NCI-H748 treated with DMSO at 0.1 percent for 48 hours (cell line): ENCODE results near the gene RAPGEF1.
"Not testable (repeated sequence)": the region's sequence is repeated elsewhere in the genome, so short reads cannot be mapped to it uniquely, and the experiment has no call there.

Experiments used
- DNase-seq: peaks from one replicate; lab custom pipeline; 2025; lab: John Stamatoyannopoulos, UW

The RAPGEF1 gene

GRCh38 chr9:131727795-131728545, 11.9 kb downstream of the RAPGEF1 start:
- no peak for DNase-seq

GRCh38 chr9:131727184-131727759, 12.6 kb downstream of the RAPGEF1 start:
- DNase-seq, result no peak

GRCh38 chr9:131724683-131725082, 15.2 kb downstream of the RAPGEF1 start:
- DNase-seq, result no peak

DNA sequence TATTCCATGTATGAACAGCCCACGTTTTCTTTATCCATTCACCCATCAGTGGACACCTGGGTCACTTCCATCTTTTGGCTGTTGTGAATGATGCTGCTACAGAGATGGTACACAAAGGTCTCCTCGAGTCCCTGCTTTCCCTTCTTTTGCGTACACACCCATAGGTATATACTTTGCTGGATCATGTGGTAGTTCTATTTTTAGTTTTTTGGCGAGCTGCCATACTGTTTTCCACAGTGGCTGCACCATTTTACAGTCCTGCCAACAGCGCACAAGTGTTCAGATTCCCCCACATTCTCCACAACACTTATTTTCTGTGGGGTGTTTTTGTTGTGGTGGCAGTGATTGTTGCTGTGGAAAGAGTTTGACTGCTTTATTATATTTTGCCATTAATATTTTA, 16.2 kb downstream of the RAPGEF1 start:
- no peak for DNase-seq

DNA sequence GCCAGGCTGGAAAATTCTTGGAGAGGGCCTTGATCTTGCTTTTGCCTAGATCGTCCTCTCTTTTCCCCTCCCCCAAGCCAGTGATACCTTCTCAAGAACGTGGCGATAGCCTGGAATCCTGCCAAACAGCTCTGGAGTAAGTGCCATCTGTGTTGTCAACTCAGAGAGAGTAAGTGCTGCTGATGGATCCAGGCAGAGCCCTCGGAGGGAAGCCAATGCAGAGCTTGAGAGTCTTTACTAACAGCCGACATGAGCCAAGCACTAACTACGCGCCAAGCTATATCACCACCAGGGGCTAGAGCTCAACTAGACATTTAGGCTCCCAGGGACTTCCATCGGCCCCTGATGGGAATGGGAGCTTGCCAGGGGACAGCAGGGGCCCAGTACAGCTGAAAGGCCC, 17.6 kb downstream of the RAPGEF1 start:
- no peak for DNase-seq

DNA sequence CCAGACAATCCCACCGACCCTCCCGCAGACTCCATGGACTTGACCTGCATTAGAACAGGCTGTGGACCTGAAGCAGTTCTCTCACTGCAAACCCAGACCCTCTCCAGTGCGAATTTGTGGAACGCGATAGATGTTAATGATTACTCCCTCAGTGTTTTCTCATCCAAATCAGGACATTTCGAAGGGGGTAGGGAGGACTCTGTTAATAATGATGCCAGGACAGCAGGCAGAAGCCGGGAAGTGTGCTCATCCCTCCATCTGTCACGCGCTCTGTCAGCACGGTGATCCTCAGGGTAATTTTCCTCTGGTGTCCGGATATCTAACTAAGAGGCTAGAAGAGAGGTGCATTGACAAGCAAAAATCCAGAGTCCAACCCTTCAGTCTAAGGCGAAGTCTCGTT, 18.8 kb downstream of the RAPGEF1 start:
- no peak for DNase-seq

DNA sequence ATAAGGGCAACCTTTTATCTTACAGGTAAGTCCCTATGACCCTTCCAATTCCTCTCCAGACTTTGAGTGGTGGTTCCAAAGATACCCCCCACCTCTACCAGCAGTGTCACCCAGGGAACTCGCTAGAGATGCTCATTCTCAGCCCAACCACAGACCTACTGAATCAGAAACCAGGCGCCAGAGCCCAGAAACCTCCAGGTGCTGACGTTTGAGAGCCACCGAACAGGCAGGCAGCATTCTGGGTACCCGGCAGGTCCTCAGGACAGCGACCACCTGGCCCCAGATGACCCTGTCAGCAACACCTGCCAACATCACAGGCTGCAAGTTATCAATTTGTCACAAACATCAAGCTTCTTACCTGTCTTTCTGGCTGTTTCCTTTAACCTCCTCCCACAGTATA, 19.5 kb downstream of the RAPGEF1 start:
- no peak for DNase-seq

- no peak for DNase-seq
Measured at GRCh38 chr9:131719262-131719908, 20.5 kb downstream of the RAPGEF1 start.

DNA sequence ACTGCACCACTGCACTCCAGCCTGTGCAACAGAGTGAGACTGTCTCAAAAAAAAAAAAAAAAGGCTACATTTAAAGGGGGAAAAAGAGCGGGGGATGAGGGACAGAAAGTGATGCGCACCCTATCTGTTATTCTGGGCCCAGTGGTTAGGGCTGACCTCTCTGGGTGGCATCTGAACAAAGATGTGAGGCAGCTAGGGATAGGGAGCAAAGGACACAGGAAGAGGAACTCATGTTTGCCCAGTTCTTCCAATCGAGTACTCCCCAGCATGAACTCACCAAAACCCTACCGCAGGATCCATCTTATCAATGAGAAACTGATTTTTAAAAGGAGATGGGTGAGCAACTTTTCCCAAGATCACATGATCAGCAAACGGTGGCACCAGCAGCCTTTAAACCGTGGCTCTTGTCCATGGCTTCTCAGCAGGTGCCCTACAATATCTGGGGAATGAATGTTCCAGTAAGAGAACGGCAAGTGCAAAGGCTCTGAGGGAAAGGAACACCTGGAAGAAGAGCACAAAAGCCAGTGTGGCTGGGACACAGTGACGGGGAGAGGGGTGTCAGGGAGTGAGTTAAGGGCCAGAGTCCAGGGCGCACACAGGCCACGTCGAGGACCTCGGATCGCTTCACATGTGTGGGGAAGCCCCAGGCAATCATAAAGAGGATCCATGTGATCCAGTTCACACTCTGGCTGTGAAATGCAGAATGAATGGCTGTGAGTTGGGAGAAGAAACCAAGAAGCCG, 22.0 kb downstream of the RAPGEF1 start:
- no peak for DNase-seq

DNA sequence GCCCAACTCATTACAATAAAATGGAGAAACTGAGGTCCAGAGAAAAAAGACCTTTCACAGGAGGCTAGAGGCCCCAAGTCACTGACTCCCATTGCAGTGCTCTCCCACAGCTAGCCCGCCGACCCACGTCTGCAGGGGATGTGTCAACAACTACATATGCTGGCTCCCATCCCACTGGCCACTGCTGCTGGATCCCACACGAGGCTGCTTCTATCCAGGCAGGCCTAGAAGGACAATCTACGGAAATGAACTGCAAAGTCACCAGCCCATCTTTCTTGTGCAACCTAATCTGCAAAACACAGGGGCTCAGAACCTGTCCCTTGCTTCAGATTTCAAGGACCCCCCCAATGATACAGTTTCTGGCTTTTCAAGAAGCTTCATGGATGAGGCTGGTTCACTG, 24.0 kb downstream of the RAPGEF1 start:
- no peak for DNase-seq

- DNase-seq, result no peak
Measured at GRCh38 chr9:131714821-131715220, 25.1 kb downstream of the RAPGEF1 start.

DNA sequence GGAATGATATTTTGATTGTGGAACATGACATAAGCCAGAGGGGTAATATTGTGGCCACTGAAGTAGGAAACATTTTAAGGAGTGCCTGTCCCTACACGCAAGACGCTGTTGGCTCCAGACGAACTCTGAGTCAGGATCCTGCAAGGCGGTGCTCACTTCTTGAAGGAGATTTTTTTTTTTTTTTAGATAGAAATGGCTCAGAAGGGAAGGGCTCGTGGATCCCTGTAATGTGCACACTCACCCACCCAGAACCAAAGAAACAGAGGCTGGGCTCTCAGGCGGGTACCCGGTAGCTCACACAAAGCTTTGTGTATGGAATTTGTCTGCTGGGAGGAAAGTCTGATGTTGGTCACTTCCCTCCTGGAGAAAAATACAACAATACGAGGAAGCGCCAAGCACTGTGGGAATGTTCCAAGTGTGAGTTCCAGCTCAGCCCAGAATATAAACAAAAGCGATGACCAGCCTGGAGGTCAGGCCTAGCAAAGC, 25.7 kb downstream of the RAPGEF1 start:
- DNase-seq, result no peak

DNA sequence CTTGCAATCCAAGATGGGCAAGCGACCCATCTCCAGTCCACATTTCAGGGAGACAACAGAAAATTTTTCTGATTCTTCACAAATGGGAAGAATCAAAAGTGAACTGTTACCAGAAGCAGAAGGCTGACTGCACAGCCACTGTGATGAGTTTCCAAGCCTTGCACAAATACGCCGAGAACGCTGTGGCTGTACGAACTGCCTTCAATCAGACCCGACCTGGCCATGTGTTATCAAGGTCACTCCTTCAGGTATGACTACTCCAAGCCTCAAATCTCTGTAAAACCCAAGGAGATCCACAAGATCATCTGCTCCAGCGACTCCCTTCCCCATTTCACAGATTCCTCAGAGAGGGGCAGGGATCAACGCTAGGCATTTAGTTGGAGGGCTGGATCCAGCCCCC, 26.9 kb downstream of the RAPGEF1 start:
- DNase-seq, result no peak

DNA sequence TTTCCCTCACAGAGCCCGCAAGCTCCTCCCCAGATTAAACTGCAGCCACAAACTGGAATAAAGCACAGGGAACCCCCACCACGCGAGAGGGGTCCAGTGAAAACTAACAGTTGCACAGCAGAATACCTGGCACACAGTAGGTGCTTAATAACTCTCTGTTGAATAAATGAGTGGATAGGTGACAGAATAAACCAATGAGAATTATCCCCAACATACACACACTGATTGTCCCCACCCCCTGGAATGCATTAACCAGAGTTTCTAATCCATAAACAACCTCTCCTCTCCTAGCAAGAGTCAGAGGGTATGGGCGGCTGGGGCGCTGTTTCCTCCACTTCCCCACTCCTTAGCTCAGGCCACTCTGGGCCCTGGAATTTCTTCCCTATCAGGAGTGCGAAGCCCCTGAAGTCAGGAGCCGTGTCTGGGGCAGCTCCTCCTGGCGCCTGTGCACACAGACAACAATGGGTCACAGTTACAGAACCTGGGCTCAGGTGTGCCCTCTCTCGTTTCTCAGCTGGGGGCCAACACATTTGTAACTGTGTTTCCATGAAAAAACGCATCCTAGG, 27.6 kb downstream of the RAPGEF1 start:
- no peak for DNase-seq

DNA sequence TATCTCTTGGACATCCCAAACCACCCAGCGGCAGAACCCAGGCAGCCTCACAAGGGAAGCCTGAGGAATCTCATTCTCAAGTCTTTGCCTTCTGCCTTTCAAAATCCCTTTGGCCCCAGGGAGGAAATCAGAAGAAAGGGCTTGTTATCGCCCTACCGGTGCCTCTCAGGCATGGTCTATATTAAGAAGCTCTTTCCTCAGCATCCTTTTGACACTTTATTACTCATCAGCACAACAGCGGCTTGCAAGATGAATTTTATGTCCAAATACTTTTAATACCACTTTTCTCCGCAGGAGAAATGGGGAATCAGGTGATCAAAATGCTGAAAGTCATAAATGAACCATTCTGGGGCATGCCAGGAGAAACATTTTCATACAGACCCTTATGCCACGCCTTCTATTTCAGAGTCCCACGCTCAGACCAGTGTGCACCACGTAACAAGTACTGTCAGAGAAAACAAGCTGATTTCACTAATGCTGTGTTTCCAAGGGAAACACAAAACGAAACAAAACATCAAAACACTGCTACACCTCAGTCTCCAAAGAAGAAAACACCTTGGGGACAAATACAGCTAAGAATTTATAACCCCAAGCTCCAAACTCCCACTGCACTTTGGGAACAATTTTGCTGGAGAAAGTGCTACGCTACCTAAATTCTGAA, 30.0 kb downstream of the RAPGEF1 start:
- DNase-seq, result no peak

DNA sequence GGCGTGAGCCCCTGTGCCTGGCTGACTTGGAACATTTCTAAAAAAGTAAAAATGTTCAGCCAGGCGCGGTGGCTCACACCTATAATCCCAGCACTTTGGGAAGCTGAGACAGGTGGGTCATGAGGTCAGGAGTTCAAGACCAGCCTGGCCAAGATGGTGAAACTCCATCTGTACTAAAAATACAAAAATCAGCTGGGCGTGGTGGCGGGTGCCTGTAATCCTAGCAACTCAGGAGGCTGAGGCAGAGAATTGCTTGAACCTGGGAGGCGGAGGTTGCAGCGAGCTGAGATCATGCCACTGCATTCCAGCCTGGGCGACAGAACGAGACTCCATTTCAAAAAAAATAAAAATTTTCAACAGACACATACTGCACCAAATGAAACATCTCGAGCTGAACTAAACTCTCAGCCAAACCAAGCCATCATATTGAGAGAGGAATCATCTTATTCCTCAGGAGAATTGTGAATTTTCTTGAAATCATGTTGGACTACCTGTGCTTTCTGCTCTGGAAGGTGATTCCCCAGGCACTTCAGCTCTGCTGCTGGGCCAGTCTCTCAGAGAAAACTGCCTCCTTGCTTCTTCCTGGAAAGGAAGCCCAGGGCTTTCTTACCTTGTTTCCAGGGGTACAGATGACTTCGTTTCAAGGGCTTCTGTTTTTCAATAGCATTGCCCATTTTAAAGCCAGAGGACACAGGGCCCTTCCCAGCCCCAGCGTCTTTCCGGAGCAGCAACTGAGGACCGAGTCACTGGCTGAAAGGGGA, 30.7 kb downstream of the RAPGEF1 start:
- not testable (repeated sequence) for DNase-seq

DNA sequence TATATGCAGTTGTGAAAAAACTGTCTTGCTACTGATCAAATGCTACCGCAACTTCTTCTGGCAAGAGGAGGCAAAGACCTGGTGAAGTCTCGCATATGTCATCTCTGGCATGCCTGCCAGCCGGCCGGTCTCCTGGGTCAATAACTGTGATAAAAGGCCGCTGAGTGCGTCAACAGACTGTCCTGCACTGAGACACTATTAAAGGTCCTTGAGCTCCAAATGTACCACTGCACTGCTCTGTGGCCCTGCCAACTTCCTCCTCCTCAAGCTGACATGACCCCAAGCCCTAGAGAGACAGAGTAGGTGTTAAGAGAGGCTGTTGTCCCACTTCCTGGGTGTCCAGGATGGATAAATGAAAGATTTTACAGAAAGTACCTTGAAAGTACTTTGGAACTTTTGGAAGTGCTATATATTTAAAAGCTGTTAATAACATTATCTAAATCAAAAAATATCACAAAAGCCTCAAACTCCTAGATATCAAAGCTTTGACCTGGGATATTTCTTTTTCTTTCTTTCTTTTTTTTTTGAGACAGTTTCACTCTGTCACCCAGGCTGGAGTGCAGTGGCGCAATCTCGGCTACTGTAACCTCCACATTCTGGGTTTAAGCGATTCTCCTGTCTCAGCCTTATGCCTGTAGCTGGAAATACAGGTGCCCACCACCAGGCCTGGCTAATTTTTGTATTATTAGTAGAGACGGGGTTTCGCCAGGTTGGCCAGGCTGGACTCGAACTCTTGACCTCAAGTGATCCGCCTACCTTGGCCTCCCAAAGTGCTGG, 31.5 kb downstream of the RAPGEF1 start:
- no peak for DNase-seq

GRCh38 chr9:131707733-131708157, 32.1 kb downstream of the RAPGEF1 start:
- DNase-seq, result no peak

GRCh38 chr9:131707050-131707449, 32.8 kb downstream of the RAPGEF1 start:
- no peak for DNase-seq

- no peak for DNase-seq
Measured at GRCh38 chr9:131706608-131706970, 33.3 kb downstream of the RAPGEF1 start.
